Measurements from ENCODE around the gene SOX3. TPM values are rescaled to one million over a fixed set of nuclear protein-coding genes. Genes with fewer than 3 reads are reported as not detected.

SOX3 gene
- total and polyA plus RNA-seq, 12 donors: not detected

GRCh38 chrX:140503238-140503601, 1.6 kb downstream of the SOX3 start:
- Histone ChIP-seq H3K27ac (no peak overlapping the region), H3K27me3 (peaks cover 11 to 100% (median 77%) of the 10 kb centered on the region in 7 donors), H3K9me3 (peaks cover 0 to 13% (median 0%) of the 10 kb centered on the region in 11 donors), H3K4me1 (peaks cover 0 to 28% (median 0%) of the 10 kb centered on the region in 9 donors), H3K36me3 (no peaks in the 10 kb centered on the region), H3K4me3 (peak overlapping the region in 5 of 10 donors; percentile 12 to 36 (median 25))
- TF ChIP-seq CTCF (IDR thresholded peaks at IDR 0.05): no peak
- ATAC-seq (no peak), DNase-seq (no peak)
- 4 to 5% methylated on average over 14 of the region's 14 CpGs for WGBS, 2 donors
- intact Hi-C loops (cut with DNase I): loop anchor here in 1 of 10 donors (10.0 kb wide), 1 partner anchor 448 kb away; no protein-coding TSS in a partner anchor

- Histone ChIP-seq H3K4me1 (peaks cover 0 to 23% (median 0%) of the 10 kb centered on the region in 9 donors), H3K27me3 (peaks cover 8 to 100% (median 72%) of the 10 kb centered on the region in 7 donors), H3K36me3 (no peaks in the 10 kb centered on the region), H3K9me3 (peaks cover 0 to 13% (median 0%) of the 10 kb centered on the region in 11 donors), H3K4me3 (peak overlapping the region in 2 of 10 donors; percentile 34 to 36), H3K27ac (no peak overlapping the region)
- WGBS, 2 donors: 3% methylated on average over 40 of the region's 40 CpGs
- TF ChIP-seq CTCF (IDR thresholded peaks at IDR 0.05): no peak
- ATAC-seq (no peak), DNase-seq (no peak)
- intact Hi-C loops (cut with DNase I): loop anchor here in 1 of 10 donors (10.0 kb wide), 1 partner anchor 448 kb away; no protein-coding TSS in a partner anchor
Observed at GRCh38 chrX:140502491-140503237, 2.2 kb downstream of the SOX3 start.

GRCh38 chrX:140501940-140502468, 2.9 kb downstream of the SOX3 start:
- ATAC-seq: no peak
- H3K4me3 ChIP-seq: no peak overlapping the region
- WGBS, 2 donors: 24 to 45% methylated on average over 14 of the region's 14 CpGs

More at GRCh38 chrX:140501940-140502468, 2.9 kb downstream of the SOX3 start:
- no peak for TF ChIP-seq CTCF (IDR thresholded peaks at IDR 0.05)
- peaks cover 0 to 13% (median 0%) of the 10 kb centered on the region in 11 donors for H3K9me3 ChIP-seq
- peaks cover 6 to 95% (median 65%) of the 10 kb centered on the region in 7 donors for H3K27me3 ChIP-seq
- H3K36me3 ChIP-seq: no peaks in the 10 kb centered on the region
- DNase-seq: no peak
- no peak overlapping the region for H3K27ac ChIP-seq
- intact Hi-C loops (cut with DNase I): loop anchor here in 1 of 10 donors (10.0 kb wide), 1 partner anchor 447 kb away; no protein-coding TSS in a partner anchor
- H3K4me1 ChIP-seq: peaks cover 0 to 21% (median 0%) of the 10 kb centered on the region in 9 donors

Measured in heart right ventricle (tissue), 16 donors.